RCC 7860 (cell line): ENCODE data around the gene SPATA21.

Source experiments
- DNase-seq: peaks from one replicate; pipeline ENCODE4 v3.0.0-alpha.2; 2015; ENCODE audit warnings: low spot score
- FAIRE-seq: peaks from 2 replicates; lab custom pipeline; 2012; peaks lifted over from hg19 to GRCh38; lab: Jason Lieb, UNC

The SPATA21 gene

GRCh38 chr1:16422041-16422440, 15.2 kb downstream of the SPATA21 start:
- no peak for FAIRE-seq

GRCh38 chr1:16421201-16421600, 16.0 kb downstream of the SPATA21 start:
- no peak for FAIRE-seq

More at GRCh38 chr1:16422041-16422440, 15.2 kb downstream of the SPATA21 start:
- no peak for DNase-seq

GRCh38 chr1:16420424-16421118, 16.7 kb downstream of the SPATA21 start:
- no peak for FAIRE-seq

More at GRCh38 chr1:16421201-16421600, 16.0 kb downstream of the SPATA21 start:
- DNase-seq = no peak

GRCh38 chr1:16418823-16419425, 18.3 kb downstream of the SPATA21 start:
- no peak for FAIRE-seq

More at GRCh38 chr1:16420424-16421118, 16.7 kb downstream of the SPATA21 start:
- no peak for DNase-seq

GRCh38 chr1:16413191-16413590, 24.0 kb downstream of the SPATA21 start:
- FAIRE-seq = no peak
- no peak for DNase-seq

More at GRCh38 chr1:16418823-16419425, 18.3 kb downstream of the SPATA21 start:
- DNase-seq = no peak

GRCh38 chr1:16410803-16411202, 26.4 kb downstream of the SPATA21 start:
- DNase-seq = no peak
- FAIRE-seq = no peak

- FAIRE-seq = no peak
- DNase-seq = no peak
Measured at GRCh38 chr1:16409536-16410152, 27.6 kb downstream of the SPATA21 start.

GRCh38 chr1:16406868-16407267, 30.4 kb downstream of the SPATA21 start:
- DNase-seq (no peak), FAIRE-seq (no peak)

- DNase-seq = no peak
- no peak for FAIRE-seq
Measured at GRCh38 chr1:16405441-16405840, 31.8 kb downstream of the SPATA21 start.

- FAIRE-seq (no peak), DNase-seq (peak; percentile 33)
Measured at GRCh38 chr1:16402742-16403141, 34.5 kb downstream of the SPATA21 start.

GRCh38 chr1:16398371-16398953, 38.8 kb downstream of the SPATA21 start:
- no peak for DNase-seq
- FAIRE-seq = no peak

GRCh38 chr1:16397120-16397519, 40.1 kb downstream of the SPATA21 start:
- FAIRE-seq = no peak
- DNase-seq = no peak

GRCh38 chr1:16396591-16396990, 40.6 kb downstream of the SPATA21 start:
- peak; percentile 62 for DNase-seq
- peak; percentile 68 for FAIRE-seq

GRCh38 chr1:16394977-16395376, 42.2 kb downstream of the SPATA21 start:
- FAIRE-seq (no peak), DNase-seq (no peak)

GRCh38 chr1:16393570-16394521, 43.4 kb downstream of the SPATA21 start:
- DNase-seq (no peak), FAIRE-seq (no peak)

GRCh38 chr1:16392740-16393569, 44.3 kb downstream of the SPATA21 start:
- FAIRE-seq (no peak), DNase-seq (no peak)

GRCh38 chr1:16391411-16391810, 45.8 kb downstream of the SPATA21 start:
- no peak for FAIRE-seq

GRCh38 chr1:16387201-16388188, 49.7 kb downstream of the SPATA21 start:
- no peak for FAIRE-seq
- DNase-seq = no peak

More at GRCh38 chr1:16391411-16391810, 45.8 kb downstream of the SPATA21 start:
- no peak for DNase-seq
